Astrocyte (in vitro differentiated cells and primary cell): ENCODE data around the gene FGF2. TPM values are rescaled to one million over a fixed set of nuclear protein-coding genes. Genes with fewer than 3 reads are reported as not detected.
A peak's percentile ranks its signal among the peaks of the same experiment; 100 is the strongest.

Experiments used
- DNase-seq: peaks from one replicate; pipeline ENCODE4 v3.0.0-alpha.2; 2010; ENCODE audit warnings: low read depth
- FAIRE-seq: peaks from 2 replicates; lab custom pipeline; 2011; peaks lifted over from hg19 to GRCh38; lab: Jason Lieb, UNC
- H2AFZ ChIP-seq: 2 replicates; pipeline ENCODE4 v1.6.0; 2012; ENCODE audit warnings: low read depth, low read length, inconsistent platforms
- H3K27ac ChIP-seq: 2 replicates; pipeline ENCODE4 v1.5.1; 2011; ENCODE audit warnings: low read depth, low read length, inconsistent platforms
- H3K27me3 ChIP-seq: 2 replicates; pipeline ENCODE4 v1.6.0; 2011; ENCODE audit warnings: low read length, inconsistent platforms; ENCODE audit not compliant: insufficient read depth
- H3K36me3 ChIP-seq: 2 replicates; pipeline ENCODE4 v1.5.1; 2011; ENCODE audit warnings: low read length, inconsistent platforms; ENCODE audit not compliant: insufficient read depth
- H3K4me1 ChIP-seq: 2 replicates; pipeline ENCODE4 v1.5.1; 2011; ENCODE audit warnings: low read length, inconsistent platforms; ENCODE audit not compliant: insufficient read depth
- H3K4me2 ChIP-seq: 2 replicates; pipeline ENCODE4 v1.6.0; 2012; ENCODE audit warnings: low read length, inconsistent platforms
- H3K4me3 ChIP-seq: 2 replicates; pipeline ENCODE4 v1.5.1; 2011; ENCODE audit warnings: low read depth, mild to moderate bottlenecking, low read length, inconsistent platforms; ENCODE audit not compliant: insufficient read depth
- H3K79me2 ChIP-seq: 2 replicates; pipeline ENCODE4 v1.6.0; 2012; ENCODE audit warnings: mild to moderate bottlenecking, low read length, inconsistent platforms; ENCODE audit not compliant: insufficient read depth
- H3K9ac ChIP-seq: 2 replicates; pipeline ENCODE4 v1.6.0; 2012; ENCODE audit warnings: mild to moderate bottlenecking, low read length, inconsistent platforms
- H3K9me3 ChIP-seq: 2 replicates; pipeline ENCODE4 v1.5.1; 2012; ENCODE audit warnings: low read depth, mild to moderate bottlenecking, low read length, inconsistent platforms; ENCODE audit not compliant: insufficient read depth
- H4K20me1 ChIP-seq: 2 replicates; pipeline ENCODE4 v1.6.0; 2012; ENCODE audit warnings: low read length, inconsistent platforms; ENCODE audit not compliant: insufficient read depth
- H3K27ac Mint-ChIP-seq: one replicate; pipeline ENCODE4 v1.8.0; 2021; ENCODE audit warnings: mild to moderate bottlenecking, mixed read lengths; ENCODE audit not compliant: unreplicated experiment
- H3K27me3 Mint-ChIP-seq: one replicate; pipeline ENCODE4 v1.8.0; 2021; ENCODE audit warnings: low read depth, mixed read lengths; ENCODE audit not compliant: unreplicated experiment
- H3K36me3 Mint-ChIP-seq: one replicate; pipeline ENCODE4 v1.8.0; 2021; ENCODE audit warnings: low read depth, mixed read lengths; ENCODE audit not compliant: unreplicated experiment
- H3K4me1 Mint-ChIP-seq: one replicate; pipeline ENCODE4 v1.8.0; 2021; ENCODE audit warnings: low read depth, mixed read lengths; ENCODE audit not compliant: unreplicated experiment
- H3K4me3 Mint-ChIP-seq: one replicate; pipeline ENCODE4 v1.8.0; 2021; ENCODE audit warnings: mild to moderate bottlenecking, moderate library complexity, mixed read lengths; ENCODE audit not compliant: unreplicated experiment
- H3K9me3 Mint-ChIP-seq: one replicate; pipeline ENCODE4 v1.8.0; 2021; ENCODE audit warnings: mild to moderate bottlenecking, mixed read lengths; ENCODE audit not compliant: unreplicated experiment
- EZH2 ChIP-seq: IDR thresholded peaks from 2 replicates; pipeline ENCODE4 v1.6.1; 2012; ENCODE audit warnings: mild to moderate bottlenecking, low read length, inconsistent platforms; ENCODE audit not compliant: insufficient read depth
- total RNA-seq: library from RNA; stranded (reverse); gene quantifications from 2 replicates; pipeline ENCODE4 v1.2.1, GENCODE V29; 2021
- TF ChIP-seq, protein P1 (sequence below): IDR thresholded peaks from 2 replicates; pipeline ENCODE4 v1.5.1; 2011; ENCODE audit warnings: low read depth, mild to moderate bottlenecking, inconsistent platforms, low read length, moderate library complexity; ENCODE audit not compliant: insufficient read depth

FGF2 gene
- total RNA-seq, 1 donor from 2014 or later, result 38.4 TPM

DNA sequence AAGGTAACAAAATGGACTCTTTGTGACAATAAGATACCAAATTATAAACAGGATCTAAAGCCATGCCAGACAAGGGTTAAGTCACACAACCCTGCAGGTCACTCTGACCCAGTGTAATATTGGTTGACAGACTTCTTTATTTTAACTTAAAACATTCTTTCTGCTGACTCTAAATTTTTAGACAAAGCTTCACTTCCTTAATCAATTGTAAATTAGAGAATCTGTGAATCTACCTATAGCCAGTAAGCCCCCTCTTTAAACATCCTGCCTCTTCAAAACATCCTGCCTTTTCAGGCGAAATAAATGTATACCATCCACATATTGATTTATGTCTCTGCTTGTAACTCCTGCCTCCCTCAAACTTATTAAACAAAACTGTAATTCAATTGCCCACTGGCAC is 81.6 kb downstream of the FGF2 start:
- no peaks in the 10 kb centered on the region for H3K27me3 Mint-ChIP-seq
- peaks cover 18% of the 10 kb centered on the region for H3K4me1 Mint-ChIP-seq
- Histone ChIP-seq H3K9ac (no peak overlapping the region), H3K9me3 (no peaks in the 10 kb centered on the region), H3K27ac (no peak overlapping the region), H3K4me3 (no peak overlapping the region), H3K27me3 (no peaks in the 10 kb centered on the region), H4K20me1 (no peaks in the 10 kb centered on the region), H3K4me2 (no peak overlapping the region), H2AFZ (no peak overlapping the region), H3K4me1 (peaks cover 7% of the 10 kb centered on the region), H3K36me3 (no peaks in the 10 kb centered on the region), H3K79me2 (no peaks in the 10 kb centered on the region)
- H3K36me3 Mint-ChIP-seq, result no peaks in the 10 kb centered on the region
- TF ChIP-seq, protein P1, sequence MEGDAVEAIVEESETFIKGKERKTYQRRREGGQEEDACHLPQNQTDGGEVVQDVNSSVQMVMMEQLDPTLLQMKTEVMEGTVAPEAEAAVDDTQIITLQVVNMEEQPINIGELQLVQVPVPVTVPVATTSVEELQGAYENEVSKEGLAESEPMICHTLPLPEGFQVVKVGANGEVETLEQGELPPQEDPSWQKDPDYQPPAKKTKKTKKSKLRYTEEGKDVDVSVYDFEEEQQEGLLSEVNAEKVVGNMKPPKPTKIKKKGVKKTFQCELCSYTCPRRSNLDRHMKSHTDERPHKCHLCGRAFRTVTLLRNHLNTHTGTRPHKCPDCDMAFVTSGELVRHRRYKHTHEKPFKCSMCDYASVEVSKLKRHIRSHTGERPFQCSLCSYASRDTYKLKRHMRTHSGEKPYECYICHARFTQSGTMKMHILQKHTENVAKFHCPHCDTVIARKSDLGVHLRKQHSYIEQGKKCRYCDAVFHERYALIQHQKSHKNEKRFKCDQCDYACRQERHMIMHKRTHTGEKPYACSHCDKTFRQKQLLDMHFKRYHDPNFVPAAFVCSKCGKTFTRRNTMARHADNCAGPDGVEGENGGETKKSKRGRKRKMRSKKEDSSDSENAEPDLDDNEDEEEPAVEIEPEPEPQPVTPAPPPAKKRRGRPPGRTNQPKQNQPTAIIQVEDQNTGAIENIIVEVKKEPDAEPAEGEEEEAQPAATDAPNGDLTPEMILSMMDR, result no peak
- no peak for TF ChIP-seq EZH2
- no peak overlapping the region for H3K4me3 Mint-ChIP-seq
- no peak overlapping the region for H3K27ac Mint-ChIP-seq
- FAIRE-seq (no peak), DNase-seq (no peak)
- no peaks in the 10 kb centered on the region for H3K9me3 Mint-ChIP-seq

- Histone ChIP-seq H3K27me3 (no peaks in the 10 kb centered on the region), H2AFZ (no peak overlapping the region), H3K9ac (no peak overlapping the region), H3K27ac (no peak overlapping the region), H3K9me3 (no peaks in the 10 kb centered on the region), H3K4me1 (peaks cover 11% of the 10 kb centered on the region), H3K4me3 (no peak overlapping the region), H3K79me2 (no peaks in the 10 kb centered on the region), H3K36me3 (no peaks in the 10 kb centered on the region), H3K4me2 (no peak overlapping the region), H4K20me1 (no peaks in the 10 kb centered on the region)
- TF ChIP-seq, protein P1, result no peak
- no peak for TF ChIP-seq EZH2
- FAIRE-seq, result no peak
- no peak overlapping the region for H3K4me3 Mint-ChIP-seq
- no peak for DNase-seq
- H3K27ac Mint-ChIP-seq, result no peak overlapping the region
- H3K4me1 Mint-ChIP-seq, result peaks cover 17% of the 10 kb centered on the region
- no peaks in the 10 kb centered on the region for H3K36me3 Mint-ChIP-seq
- H3K9me3 Mint-ChIP-seq, result no peaks in the 10 kb centered on the region
- H3K27me3 Mint-ChIP-seq, result no peaks in the 10 kb centered on the region
Observed at GRCh38 chr4:122909683-122910082, 83.1 kb downstream of the FGF2 start.

GRCh38 chr4:122911588-122911987 is 85.0 kb downstream of the FGF2 start:
- FAIRE-seq (no peak), DNase-seq (peak; percentile 18)
- Histone ChIP-seq H3K9me3 (no peaks in the 10 kb centered on the region), H3K79me2 (no peaks in the 10 kb centered on the region), H3K9ac (no peak overlapping the region), H3K27me3 (no peaks in the 10 kb centered on the region), H3K4me3 (no peak overlapping the region), H2AFZ (no peak overlapping the region), H3K36me3 (no peaks in the 10 kb centered on the region), H4K20me1 (no peaks in the 10 kb centered on the region), H3K27ac (no peak overlapping the region), H3K4me2 (no peak overlapping the region), H3K4me1 (peaks cover 17% of the 10 kb centered on the region)
- Mint-ChIP-seq H3K27ac (no peak overlapping the region), H3K9me3 (no peaks in the 10 kb centered on the region), H3K4me3 (no peak overlapping the region), H3K4me1 (peaks cover 20% of the 10 kb centered on the region), H3K27me3 (no peaks in the 10 kb centered on the region), H3K36me3 (no peaks in the 10 kb centered on the region)
- no peak for TF ChIP-seq EZH2
- TF ChIP-seq, protein P1, result no peak
